Endothelial cell of umbilical vein (primary cell): ENCODE measurements around the gene ZMIZ1. TPM values are rescaled to one million over a fixed set of nuclear protein-coding genes. Genes with fewer than 3 reads are reported as not detected.

Experiments used
- BruUV-seq: library from RNA; stranded (reverse); fragments of 400-500 nt; replicated peaks from 2 replicates; lab custom pipeline; 2021; lab: Mats Ljungman, UMichigan
- CTCF ChIA-PET: fragments of 300-600, 350-600 bp; sonication (Branson Sonifier 250); formaldehyde crosslinking; loops from one replicate; lab custom pipeline; 2021; ENCODE audit warnings: antibody characterized with exemption, inconsistent platforms; lab: Charles Lee
- POLR2A ChIA-PET: fragments of 300-600, 350-600 bp; sonication (Branson Sonifier 250); formaldehyde crosslinking; loops from one replicate; lab custom pipeline; 2021; ENCODE audit warnings: antibody characterized with exemption, inconsistent platforms; lab: Charles Lee
- DNase-seq: peaks from one replicate; pipeline ENCODE4 v3.0.0-alpha.2; 2011; ENCODE audit warnings: low read depth, low spot score
- FAIRE-seq: peaks from 2 replicates; lab custom pipeline; 2011; peaks lifted over from hg19 to GRCh38; lab: Jason Lieb, UNC
- H2AFZ ChIP-seq: 2 replicates; pipeline ENCODE4 v1.6.0; 2012; ENCODE audit warnings: low read depth, low read length, control low read depth, inconsistent platforms
- H3K27ac ChIP-seq: 2 replicates; pipeline ENCODE4 v1.5.1; 2011; ENCODE audit warnings: low read depth, mild to moderate bottlenecking, control low read depth, low read length, moderate library complexity; ENCODE audit not compliant: insufficient read depth
- H3K27me3 ChIP-seq, 2 experiments: 2 replicates each; pipeline versions ENCODE4 v1.6.0 to v1.6.1; 2011; ENCODE audit warnings: low read length in 2 of 2, mixed read lengths in 1 of 2; ENCODE audit not compliant: control insufficient read depth in 2 of 2, insufficient read depth in 2 of 2
- H3K36me3 ChIP-seq, 2 experiments: 2 replicates in 1 of 2; 3 replicates in 1 of 2; pipeline ENCODE4 v1.5.1; 2011; ENCODE audit warnings: low read length in 2 of 2, mild to moderate bottlenecking in 1 of 2, moderate library complexity in 1 of 2; ENCODE audit not compliant: control insufficient read depth in 2 of 2, insufficient read depth in 2 of 2; ENCODE audit errors: extremely low read depth in 1 of 2
- H3K4me1 ChIP-seq: 3 replicates; pipeline ENCODE4 v1.5.1; 2011; ENCODE audit warnings: mild to moderate bottlenecking, low read length; ENCODE audit not compliant: control insufficient read depth, insufficient read depth; ENCODE audit errors: extremely low read depth
- H3K4me2 ChIP-seq: 2 replicates; pipeline ENCODE4 v1.6.1; 2011; ENCODE audit warnings: low read length, control low read depth, mixed read lengths; ENCODE audit not compliant: insufficient read depth
- H3K4me3 ChIP-seq, 3 experiments: fragments of 200-600 bp in 1 of 3; sonication (generic), shearing (Covaris generic) in 1 of 3; replicated peaks in 1 of 3; 2 replicates each; pipeline ENCODE4 v1.5.1; 2011 to 2016; ENCODE audit warnings: control low read depth in 3 of 3, low read length in 3 of 3, mild to moderate bottlenecking in 2 of 3, inconsistent platforms in 1 of 3, low read depth in 1 of 3, moderate library complexity in 1 of 3; ENCODE audit not compliant: insufficient read depth in 1 of 3
- H3K79me2 ChIP-seq: 2 replicates; pipeline ENCODE4 v1.6.0; 2012; ENCODE audit warnings: low read length, inconsistent platforms; ENCODE audit not compliant: control insufficient read depth, insufficient read depth
- H3K9ac ChIP-seq: replicated peaks from 2 replicates; pipeline ENCODE3; 2011; ENCODE audit warnings: low read length, control low read depth; ENCODE audit not compliant: insufficient read depth; ENCODE audit errors: extremely low read depth
- H3K9me1 ChIP-seq: replicated peaks from 3 replicates; pipeline ENCODE4 v1.6.0; 2011; ENCODE audit warnings: mild to moderate bottlenecking, low read length; ENCODE audit not compliant: control insufficient read depth, insufficient read depth; ENCODE audit errors: extremely low read depth
- H3K9me3 ChIP-seq: replicated peaks from 2 replicates; pipeline ENCODE4 v1.5.1; 2012; ENCODE audit warnings: low read length, inconsistent platforms; ENCODE audit not compliant: control insufficient read depth, insufficient read depth
- H4K20me1 ChIP-seq: replicated peaks from 2 replicates; pipeline ENCODE3; 2011; ENCODE audit warnings: mild to moderate bottlenecking, low read length; ENCODE audit not compliant: control insufficient read depth, insufficient read depth; ENCODE audit errors: extremely low read depth
- CTCF ChIP-seq, 2 donors: IDR thresholded peaks; 1 replicate in 1 of 2; 2 replicates in 1 of 2; pipeline ENCODE4 v1.5.1; 2011; ENCODE audit warnings: low read length in 2 of 2, mild to moderate bottlenecking in 2 of 2, moderate library complexity in 2 of 2, control low read depth in 1 of 2, inconsistent platforms in 1 of 2, low read depth in 1 of 2; ENCODE audit not compliant: insufficient read depth in 1 of 2; ENCODE audit errors: extremely low read depth in 1 of 2
- EZH2 ChIP-seq: IDR thresholded peaks from 2 replicates; pipeline ENCODE4 v1.6.1; 2012; ENCODE audit warnings: borderline replicate concordance, low read depth, mild to moderate bottlenecking, moderate library complexity, low read length, inconsistent platforms; ENCODE audit not compliant: severe bottlenecking
- FOS ChIP-seq: IDR thresholded peaks from 2 replicates; pipeline ENCODE4 v1.6.1; 2011; ENCODE audit warnings: mild to moderate bottlenecking, low read length, moderate library complexity, borderline replicate concordance; ENCODE audit not compliant: insufficient read depth
- GATA2 ChIP-seq: IDR thresholded peaks from 2 replicates; pipeline ENCODE4 v1.7.0; 2011; ENCODE audit warnings: low read depth, mild to moderate bottlenecking, moderate library complexity, mixed read lengths, low read length; ENCODE audit not compliant: insufficient read length, insufficient read depth
- JUN ChIP-seq: IDR thresholded peaks from 2 replicates; pipeline ENCODE4 v1.6.1; 2011; ENCODE audit warnings: borderline replicate concordance, low read depth; ENCODE audit not compliant: insufficient read length, insufficient read depth
- MAX ChIP-seq: IDR thresholded peaks from 2 replicates; pipeline ENCODE4 v1.6.1; 2011; ENCODE audit not compliant: insufficient read depth, insufficient read length
- MYC ChIP-seq: IDR thresholded peaks from one replicate; pipeline ENCODE4 v1.6.1; 2011; ENCODE audit warnings: mild to moderate bottlenecking, low read depth, low read length
- POLR2A ChIP-seq: IDR thresholded peaks from 2 replicates; pipeline ENCODE4 v1.6.1; 2012; ENCODE audit warnings: low read depth, mild to moderate bottlenecking, control low read depth, low read length
- POLR2AphosphoS5 ChIP-seq: IDR thresholded peaks from 2 replicates; pipeline ENCODE4 v1.6.1; 2012; ENCODE audit warnings: low read depth, mild to moderate bottlenecking, control low read depth, low read length, moderate library complexity; ENCODE audit not compliant: insufficient read depth
- dilution Hi-C: fragments of 300-500 bp; cut with MboI; formaldehyde crosslinking; loops from one replicate; pipeline ENCODE4 v1.15.0; 2019; ENCODE audit warnings: low sequenced_read_pairs; ENCODE audit not compliant: extremely low pct_ligation_motif_present
- intact Hi-C: fragments of 100-400 bp; cut with micrococcal nuclease; formaldehyde crosslinking; loops from one replicate; pipeline ENCODE4 v1.10.0; 2022
- polyA plus RNA-seq, 4 experiments: library from polyadenylated mRNA; depleted of rRNA in 3 of 4; stranded (reverse) in 3 of 4; unstranded in 1 of 4; fragments of >200 nt; gene quantifications; 2 replicates each; pipeline versions ENCODE4 v1.2.1 to v1.2.3, GENCODE V29; 2011 to 2012; ENCODE audit warnings: missing spikeins in 1 of 4
- total RNA-seq: library from RNA; stranded (reverse); gene quantifications from 2 replicates; pipeline ENCODE4 v1.2.3, GENCODE V29; 2021

The ZMIZ1 gene
- total and polyA plus RNA-seq, 2 donors (not counting 3 experiments of a cell fraction or from before 2014, with no cell fraction given) = 12.5 to 46.7 TPM

GRCh38 chr10:79287973-79288723, 219.4 kb downstream of the ZMIZ1 start:
- ChIA-PET CTCF (interaction anchor here (1.4 kb wide), 1 partner anchor 42 kb away, joined by 3 read pairs; no protein-coding TSS in a partner anchor), POLR2A (no interaction called here)
- H3K4me2 ChIP-seq = no peak overlapping the region
- no peaks in the 10 kb centered on the region for H4K20me1 ChIP-seq
- no peaks in the 10 kb centered on the region for H3K9me1 ChIP-seq
- H3K4me3 ChIP-seq = no peak overlapping the region
- peaks cover 17% of the 10 kb centered on the region for H3K4me1 ChIP-seq
- intact Hi-C loops (no loop called here), dilution Hi-C loops (no loop called here)
- H3K9ac ChIP-seq = no peak overlapping the region
- H2AFZ ChIP-seq = no peak overlapping the region
- DNase-seq (no peak), FAIRE-seq (no peak)
- H3K36me3 ChIP-seq = peaks cover 0 to 22% of the 10 kb centered on the region in 2 experiments
- BruUV-seq = no TSS peak
- TF ChIP-seq CTCF (IDR thresholded peaks at IDR 0.05; ENCODE audit: extremely low read depth in 1 of 2, insufficient read depth in 1 of 2, low read depth in 1 of 2, low read length in 2 of 2) (no peak), JUN (no peak), POLR2AphosphoS5 (no peak), MYC (no peak), MAX (no peak), GATA2 (no peak), POLR2A (no peak), FOS (no peak), EZH2 (no peak)
- no peaks in the 10 kb centered on the region for H3K79me2 ChIP-seq
- H3K27ac ChIP-seq = no peak overlapping the region
- H3K27me3 ChIP-seq = no peaks in the 10 kb centered on the region
- H3K9me3 ChIP-seq = no peaks in the 10 kb centered on the region
